H1 (cell line): ENCODE results near the gene AFTPH. TPM values are rescaled to one million over a fixed set of nuclear protein-coding genes. Genes with fewer than 3 reads are reported as not detected.

Experiments used
- HDAC2 ChIP-seq, 2 experiments: fragments of 300-600 bp in 1 of 2; sonication (generic) in 1 of 2; IDR thresholded peaks; 2 replicates each; pipeline ENCODE4 v1.6.1; 2011 to 2012; ENCODE audit warnings: low read depth in 2 of 2, low read length in 2 of 2, mild to moderate bottlenecking in 2 of 2, moderate library complexity in 2 of 2, borderline replicate concordance in 1 of 2, inconsistent platforms in 1 of 2
- polyA plus RNA-seq, 7 experiments: library from polyadenylated mRNA; depleted of rRNA in 3 of 7; stranded (reverse) in 5 of 7; unstranded in 2 of 7; fragments of >200 nt in 5 of 7; fragments of 200-250 nt in 2 of 7; gene quantifications; 1 replicate in 5 of 7; 2 replicates in 1 of 7; 4 replicates in 1 of 7; pipeline versions ENCODE4 v1.2.1 to v1.2.3, GENCODE V29; 2011 to 2013; ENCODE audit warnings: missing spikeins in 2 of 7, mixed read lengths in 2 of 7
- total RNA-seq: library from RNA; stranded (reverse); fragmentation: NEBNext Ultra II Directional; extraction: Animal tissue kit (Norgen Biotek cat#: 25700); gene quantifications from 2 replicates; pipeline ENCODE4 v1.2.1, GENCODE V29; 2021

Gene AFTPH
- total and polyA plus RNA-seq, 2 of the 8 experiments (the other 6 are each of a cell fraction or from before 2014, with no cell fraction given), result 7.3 to 15.0 TPM

DNA sequence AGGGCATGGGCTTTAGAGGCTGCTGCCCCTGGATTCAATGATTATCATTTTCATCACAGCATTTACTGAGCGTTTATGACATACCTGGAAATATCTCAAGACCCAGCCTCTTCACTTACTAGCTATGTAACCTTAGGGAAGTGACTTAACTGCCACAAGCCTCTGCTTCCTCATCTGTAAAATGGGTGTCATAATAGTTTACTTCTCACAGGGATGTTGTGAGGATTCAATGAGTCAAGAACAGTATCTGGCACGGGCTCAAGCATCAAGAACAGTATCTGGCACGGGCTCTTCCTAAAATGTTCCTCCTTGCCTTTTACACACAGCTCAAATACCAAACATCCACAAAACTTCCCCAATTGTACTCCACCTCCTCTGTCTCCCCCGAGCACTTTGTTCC lies 38.8 kb upstream of the AFTPH start (continued):
- no peak for TF ChIP-seq HDAC2 (IDR thresholded peaks at IDR 0.05; ENCODE audit: borderline replicate concordance in 1 of 2, low read depth in 2 of 2, low read length in 2 of 2)
